Activated CD8-positive, alpha-beta memory T cell treated with anti-CD3 and anti-CD28 coated beads for 1 hour (primary cell): Measurements from ENCODE around the gene TSPAN32.

Experiments used
- DNase-seq, 2 donors: peaks; one replicate each; pipeline ENCODE4 v3.0.0-alpha.2; 2020; ENCODE audit warnings: low read depth in 1 of 2; ENCODE audit errors: extremely low read depth in 1 of 2

TSPAN32 gene, protein sequence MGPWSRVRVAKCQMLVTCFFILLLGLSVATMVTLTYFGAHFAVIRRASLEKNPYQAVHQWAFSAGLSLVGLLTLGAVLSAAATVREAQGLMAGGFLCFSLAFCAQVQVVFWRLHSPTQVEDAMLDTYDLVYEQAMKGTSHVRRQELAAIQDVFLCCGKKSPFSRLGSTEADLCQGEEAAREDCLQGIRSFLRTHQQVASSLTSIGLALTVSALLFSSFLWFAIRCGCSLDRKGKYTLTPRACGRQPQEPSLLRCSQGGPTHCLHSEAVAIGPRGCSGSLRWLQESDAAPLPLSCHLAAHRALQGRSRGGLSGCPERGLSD

DNA sequence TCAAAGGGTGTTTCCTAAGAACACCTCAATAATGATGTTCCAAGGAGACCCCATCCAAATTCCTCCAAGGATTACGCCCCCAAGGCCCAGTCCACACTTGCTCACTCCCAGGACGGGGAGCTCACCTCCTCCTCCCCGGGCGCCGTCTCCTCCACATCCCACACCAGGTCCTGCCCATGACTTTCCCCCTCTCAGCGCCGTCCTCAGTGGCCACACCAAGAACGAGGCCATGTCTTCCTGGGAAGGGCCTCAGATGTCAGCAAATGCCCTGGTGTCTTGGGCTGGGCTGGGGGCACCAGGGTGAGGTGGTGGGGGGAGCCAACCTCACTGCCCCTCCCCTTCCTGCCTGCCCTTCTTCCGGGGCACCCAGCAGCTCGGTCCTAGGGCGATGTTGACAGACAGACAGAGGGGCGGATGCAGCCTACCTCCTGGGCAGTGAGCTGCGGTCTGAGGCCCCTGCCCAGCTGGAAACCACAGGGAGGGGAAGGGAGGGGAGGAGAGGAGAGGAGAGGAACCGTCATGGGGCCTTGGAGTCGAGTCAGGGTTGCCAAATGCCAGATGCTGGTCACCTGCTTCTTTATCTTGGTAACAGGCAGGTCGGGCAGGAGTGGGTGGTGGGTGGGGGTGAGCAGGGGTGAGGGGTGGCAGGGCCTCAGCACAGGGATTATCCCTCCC, at the start of gene TSPAN32, which contains the start of gene C11orf21:
Gene TSPAN32 (plus strand): TSS at position 383 of the 675 bp plus-strand sequence. CDS start 137 bp downstream, at position 520.
Gene C11orf21 (minus strand): TSS at position 288 of the 675 bp plus-strand sequence. CDS start 110 bp downstream, at position 178.
- no peak for DNase-seq

DNA sequence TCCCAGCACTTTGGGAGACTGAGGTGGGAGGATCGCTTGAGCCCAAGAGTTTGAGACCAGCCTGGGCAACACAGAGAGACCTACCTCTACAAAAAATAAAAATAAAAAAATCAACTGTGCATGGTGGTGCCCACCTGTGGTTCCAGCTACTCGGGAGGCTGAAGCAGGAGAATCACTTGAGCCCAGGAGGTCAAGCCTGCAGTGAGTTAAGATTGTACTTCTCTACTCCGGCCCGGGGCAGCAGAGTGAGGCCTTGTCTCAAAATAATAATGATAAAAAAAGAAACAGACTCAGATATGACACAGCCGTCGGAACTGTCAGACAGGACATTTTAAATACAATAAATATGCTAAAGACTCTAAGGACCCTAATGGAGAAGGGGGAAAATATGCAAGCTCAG, 49.8 kb upstream of the TSPAN32 start:
- no peak for DNase-seq

DNA sequence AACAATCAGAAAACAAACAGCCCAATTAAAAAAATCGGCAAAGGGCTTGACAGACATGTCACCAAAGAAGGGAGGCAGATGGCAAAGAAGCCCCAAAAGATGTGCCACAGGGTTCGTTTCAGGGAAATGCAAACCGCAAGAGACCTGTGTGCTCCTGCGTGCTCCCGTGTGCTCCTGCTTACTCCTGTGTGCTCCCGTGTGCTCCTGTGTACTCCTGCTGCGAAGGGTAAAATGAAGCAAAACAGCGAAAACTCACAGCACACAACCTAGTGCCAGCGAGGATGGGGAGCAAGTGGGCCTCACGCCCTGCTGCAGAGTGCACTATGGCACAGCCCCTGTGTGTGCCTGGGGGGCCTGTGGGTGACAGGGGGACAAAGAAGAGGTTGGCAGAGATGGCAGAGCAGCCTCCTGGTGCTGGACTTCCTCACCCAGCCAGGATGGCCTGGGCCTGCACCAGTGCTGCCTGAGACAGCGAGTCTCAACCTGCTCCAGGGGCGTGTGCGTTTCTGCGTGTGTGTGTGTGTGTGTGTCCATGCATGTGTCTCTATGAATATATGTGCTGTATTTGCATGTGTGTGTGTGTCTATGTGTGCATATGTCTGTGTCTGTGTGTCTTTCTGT, 45.4 kb upstream of the TSPAN32 start:
- DNase-seq: no peak

DNA sequence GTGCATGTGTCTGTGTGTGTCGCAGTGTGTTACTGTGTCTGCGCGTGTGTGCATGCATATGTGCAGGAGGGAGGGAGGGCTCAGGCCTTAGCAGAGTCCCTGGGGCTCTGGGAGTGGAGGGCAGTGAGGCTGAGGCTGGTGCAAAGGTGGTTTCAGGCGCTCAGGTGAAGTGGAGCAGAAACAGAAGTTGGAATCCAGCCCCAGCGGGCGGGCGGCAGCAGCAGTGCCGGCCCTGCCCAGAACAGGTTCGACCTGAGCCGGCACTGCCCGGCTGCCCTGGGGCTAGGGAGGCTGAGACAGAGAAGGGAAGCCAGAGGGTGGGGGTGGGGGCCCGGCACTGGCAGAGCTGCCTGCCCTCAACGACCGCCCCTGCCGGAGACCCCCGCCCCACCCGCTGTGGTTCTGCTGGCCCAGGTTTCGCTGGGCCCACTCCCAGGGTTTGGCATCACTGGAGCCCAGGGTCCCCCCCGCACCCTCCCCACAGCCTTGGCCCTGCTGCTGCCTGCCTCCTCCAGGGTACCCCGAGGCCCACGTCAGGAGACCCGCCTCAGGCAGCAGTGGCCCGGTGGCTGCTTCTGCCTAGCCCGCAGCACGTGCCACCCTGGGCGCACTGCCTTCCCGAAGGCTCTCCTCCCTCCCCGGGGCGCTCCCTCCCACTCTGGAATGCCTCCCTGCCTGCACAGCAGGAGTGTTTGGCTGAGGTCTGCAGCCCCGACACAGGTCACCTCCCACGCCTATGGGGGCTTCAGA, 44.7 kb upstream of the TSPAN32 start:
- DNase-seq: no peak

DNA sequence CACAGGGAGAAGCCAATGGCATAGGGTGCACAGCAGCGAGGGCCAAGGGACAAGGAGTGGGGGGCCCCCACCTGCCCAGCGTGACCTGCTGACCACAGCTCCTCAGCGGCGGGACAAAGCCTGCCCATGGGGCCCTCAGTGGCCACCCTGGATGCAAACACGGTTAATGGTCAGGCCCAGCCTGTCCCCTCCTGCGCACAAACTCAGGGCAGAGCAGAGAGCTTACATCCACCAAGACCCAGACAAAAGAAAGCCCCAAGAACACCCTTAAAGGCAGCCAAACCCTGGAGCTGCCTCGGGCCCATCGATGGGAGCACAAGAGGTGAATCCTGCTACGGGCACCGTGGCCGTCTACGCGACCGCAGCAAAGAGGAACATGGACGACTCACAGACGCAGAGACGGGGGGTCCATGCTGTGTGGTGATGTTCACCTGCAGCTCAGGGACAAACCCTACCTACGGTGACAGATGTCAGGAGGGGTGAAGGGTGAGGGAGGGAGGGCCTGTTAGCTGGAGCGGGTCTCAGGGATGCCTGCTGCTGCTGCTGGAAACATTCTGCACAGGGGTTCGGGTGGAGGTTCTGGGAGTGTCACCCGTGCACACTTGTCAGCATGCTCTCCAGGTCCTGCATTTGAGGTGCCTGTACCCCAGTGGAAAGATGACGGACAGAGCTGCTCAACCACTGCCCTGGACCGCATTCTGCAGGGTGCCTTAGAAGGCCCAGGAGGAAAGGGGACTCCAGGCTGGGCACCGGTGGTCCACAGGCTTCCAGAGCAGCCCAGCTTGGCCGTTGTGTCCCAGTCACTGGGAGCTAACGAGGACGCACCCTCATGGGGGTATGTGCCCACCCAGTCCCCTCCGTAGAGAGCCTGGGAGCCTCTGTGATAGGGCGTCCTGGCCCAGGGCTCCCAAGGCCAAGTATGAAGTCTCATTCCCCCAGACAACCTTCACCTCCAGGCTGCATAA, 43.0 kb upstream of the TSPAN32 start:
- DNase-seq: no peak

DNA sequence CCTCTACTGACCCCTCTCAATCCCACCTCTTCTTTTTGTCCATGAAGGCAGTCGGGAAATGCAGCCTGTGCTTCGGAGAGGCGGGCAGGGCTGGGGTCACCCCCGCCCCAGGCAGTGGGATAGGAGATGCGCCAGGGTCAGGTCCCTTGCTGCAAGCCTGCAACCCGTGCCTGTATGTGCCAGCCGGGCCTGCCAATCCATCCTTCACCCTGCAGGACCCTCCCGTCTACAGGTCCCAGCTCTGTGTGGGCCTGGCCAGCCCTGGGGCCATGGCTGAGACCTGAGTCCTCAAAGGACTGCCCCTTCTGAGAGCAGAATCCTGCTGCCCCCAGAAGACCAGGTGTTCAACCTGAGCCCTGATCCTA, 42.4 kb upstream of the TSPAN32 start:
- DNase-seq: no peak

DNA sequence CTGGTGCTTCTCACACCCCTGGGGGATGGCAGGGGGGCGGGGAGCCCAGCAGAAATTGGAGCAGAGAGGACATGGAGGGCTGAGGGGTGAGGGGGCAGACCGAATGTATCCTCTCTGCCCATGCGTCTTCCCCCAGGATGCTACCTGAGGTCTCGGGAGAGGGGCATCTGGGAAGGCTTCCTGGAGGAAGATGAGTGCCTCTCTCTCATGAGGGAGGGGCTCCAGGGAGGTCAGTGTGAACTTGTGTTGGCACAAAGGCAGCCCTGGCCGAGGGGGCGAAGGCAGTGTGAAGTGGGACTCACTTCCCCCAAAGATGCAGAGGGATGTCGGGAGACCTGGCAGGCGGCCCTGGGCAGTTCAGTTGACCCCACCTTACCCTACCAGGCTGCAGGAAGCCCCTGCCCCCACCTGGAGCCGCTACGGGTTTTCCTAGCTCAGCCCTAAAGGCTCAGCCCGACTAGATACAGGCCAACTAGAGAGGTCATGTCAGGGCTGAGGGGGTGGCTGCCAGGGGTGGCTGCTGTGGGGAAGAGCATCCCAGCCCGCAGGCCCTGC, 41.8 kb upstream of the TSPAN32 start:
- no peak for DNase-seq

DNA sequence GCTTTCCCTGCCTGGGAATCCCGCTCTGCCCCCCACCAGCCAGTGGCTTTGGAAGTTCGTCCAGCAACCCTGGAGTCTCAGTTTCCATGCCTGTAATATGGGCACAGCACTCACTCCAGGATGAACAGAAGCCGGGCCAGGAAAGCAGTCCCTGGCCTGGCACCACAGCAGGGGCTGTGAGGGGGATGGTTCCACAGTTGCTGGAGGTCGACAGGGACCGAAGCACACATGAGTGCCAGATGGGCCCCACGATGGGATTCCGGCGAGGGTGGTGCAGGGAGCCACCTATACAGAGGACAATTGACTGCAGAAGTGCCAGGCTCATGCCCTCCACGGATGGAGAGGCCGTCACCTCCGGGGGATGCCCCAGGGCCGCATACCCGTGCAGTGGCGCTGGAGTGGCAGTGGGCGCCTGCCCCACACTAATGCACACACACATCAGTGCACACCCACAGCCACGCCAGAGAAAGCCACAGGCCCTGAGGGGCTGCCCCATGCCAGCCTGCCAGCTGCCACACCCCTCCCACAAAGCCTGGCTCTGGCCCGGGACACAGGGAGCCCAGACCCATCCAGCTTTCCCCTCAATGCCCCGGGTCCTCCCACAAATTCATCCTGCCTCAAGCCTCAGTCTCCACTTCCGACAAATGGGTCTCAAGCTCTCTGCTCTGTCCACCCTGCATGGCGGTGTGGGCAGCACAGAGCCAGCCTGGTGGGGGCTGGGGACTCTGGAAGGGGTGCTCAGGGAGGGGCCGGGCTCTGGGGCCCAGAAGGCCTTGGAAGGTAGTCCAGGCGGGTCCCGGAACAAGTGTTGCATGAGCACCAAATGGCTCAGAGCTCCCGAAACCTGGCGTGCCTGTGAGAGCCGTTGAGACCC, 41.1 kb upstream of the TSPAN32 start:
- DNase-seq: no peak

DNA sequence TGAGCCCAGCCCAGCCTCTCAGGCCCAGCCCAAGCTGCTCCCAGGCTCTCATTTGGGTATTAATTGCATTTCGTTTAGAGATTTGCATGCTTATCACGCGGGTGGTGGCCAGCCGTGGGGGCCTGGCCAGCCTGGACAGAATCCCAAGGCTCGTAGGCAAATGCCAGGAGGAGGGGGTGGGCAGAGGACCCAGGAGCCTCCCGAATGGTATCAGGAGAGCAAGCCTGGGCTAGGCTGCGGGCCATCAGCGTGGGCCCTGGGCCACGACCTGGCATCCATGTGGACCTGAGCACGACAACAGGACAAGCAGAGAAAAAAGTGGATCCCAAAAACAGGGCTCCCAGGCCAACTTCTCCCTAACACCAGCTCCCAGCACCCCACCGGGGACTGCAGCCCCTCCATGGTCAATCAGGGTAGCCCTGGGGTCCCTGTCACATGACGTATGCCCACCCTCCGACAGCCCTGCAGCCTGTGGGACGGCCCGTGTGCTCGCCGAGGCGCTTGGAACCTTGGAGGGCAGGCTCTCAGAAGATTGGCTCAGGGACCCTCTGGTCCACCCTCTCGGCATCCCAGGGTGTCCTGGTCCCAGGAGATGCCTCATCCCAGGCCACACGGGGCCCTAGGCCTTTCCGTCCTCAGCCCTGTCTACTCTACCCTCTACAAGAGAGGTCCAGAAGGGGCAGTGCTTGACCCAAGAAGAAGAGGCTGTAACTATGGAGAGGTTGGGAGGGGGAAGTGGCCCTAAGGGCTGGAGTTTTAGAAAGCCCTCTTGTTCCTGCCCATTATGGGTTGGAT, 40.2 kb upstream of the TSPAN32 start:
- DNase-seq: no peak

DNA sequence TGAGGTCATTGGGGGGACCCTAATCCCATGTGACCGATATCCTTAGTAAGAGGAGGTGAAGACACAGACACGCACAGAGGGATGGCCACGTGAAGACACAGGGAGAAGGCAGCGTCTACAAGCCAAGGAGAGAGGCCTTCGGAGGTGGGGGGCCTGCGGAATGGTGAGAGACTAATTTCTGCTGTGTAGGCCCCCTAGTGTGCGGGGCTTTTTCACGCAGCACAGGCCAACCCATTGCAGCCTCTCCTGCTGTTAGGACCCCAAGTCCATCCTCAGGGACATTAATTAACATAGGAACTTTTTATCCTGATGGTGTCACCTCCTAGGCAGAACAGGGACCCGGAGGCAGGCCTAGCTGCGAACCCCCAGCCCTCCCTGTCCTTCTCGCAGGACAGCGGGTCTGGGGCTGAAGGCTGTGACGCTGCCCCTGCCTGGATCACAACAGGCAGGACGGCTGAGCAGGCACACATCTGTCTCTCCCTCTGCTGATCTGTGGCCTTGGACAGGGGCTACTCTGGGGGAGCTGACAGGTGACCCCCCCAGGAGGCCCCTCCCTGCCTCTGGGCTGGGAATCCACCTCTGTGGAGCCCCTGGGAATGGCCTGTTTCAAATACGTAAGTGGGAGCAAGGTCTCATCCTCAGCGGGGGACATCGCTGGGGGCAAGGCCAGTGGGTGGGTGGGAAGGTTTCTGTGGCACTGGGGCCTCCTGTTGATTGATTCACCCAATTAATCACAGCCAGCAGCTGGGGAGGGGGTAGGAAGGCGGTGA, 39.3 kb upstream of the TSPAN32 start:
- no peak for DNase-seq

DNA sequence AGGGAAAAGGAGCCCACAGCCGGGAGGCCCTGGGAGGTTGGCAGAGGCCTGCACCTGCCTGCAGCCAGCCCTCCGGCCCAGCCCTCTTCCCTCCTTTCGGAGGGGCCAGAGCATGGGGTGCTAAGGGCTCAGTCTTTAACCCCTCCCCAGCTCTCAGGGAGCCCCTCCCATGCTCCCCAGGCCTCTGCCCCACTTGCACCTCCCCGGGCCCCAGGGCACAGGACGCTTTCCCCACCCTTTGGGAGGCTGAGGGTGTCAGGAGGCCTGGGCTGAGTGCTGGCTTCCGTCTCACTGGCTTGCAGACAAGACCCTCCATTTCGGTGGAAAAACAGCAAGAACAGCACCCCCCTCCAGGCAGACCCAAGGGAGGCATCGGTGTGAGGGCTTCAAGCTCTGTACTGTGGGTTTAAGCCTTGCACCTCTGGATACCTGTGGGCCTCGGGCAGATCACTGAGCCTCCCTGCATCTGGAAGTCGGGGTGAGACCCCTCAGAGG, 38.7 kb upstream of the TSPAN32 start:
- DNase-seq: no peak

DNA sequence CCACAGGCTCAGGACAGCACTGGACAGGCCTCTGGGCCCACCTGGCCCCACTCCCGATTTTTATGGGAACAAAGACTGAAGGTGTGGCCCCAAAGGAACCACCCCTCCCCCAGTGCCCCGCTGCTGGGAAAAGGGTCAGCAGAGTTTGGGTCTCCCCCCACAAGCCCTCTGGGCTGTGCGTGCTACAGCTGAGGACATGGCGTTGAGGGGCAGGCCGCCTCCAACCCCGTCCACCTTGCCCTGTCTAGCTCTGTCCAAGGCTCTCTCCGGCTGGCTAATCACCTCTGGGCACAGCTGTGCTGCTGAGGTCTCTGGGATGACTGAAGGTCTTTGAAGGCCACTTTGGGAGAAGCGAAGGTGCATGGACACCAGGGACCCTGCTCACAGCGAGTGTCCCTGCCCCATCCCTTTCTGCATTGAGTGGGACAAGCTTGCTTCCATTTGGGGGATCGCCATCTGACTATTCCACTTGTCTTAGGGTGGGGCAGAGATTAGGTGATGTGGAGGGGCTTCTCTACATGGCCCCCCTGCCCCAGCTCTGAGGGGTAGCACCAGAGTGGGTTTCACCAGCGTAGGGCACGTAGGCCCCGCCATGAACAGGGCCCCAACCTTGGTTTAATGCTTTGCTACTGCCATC, 38.0 kb upstream of the TSPAN32 start:
- no peak for DNase-seq

DNA sequence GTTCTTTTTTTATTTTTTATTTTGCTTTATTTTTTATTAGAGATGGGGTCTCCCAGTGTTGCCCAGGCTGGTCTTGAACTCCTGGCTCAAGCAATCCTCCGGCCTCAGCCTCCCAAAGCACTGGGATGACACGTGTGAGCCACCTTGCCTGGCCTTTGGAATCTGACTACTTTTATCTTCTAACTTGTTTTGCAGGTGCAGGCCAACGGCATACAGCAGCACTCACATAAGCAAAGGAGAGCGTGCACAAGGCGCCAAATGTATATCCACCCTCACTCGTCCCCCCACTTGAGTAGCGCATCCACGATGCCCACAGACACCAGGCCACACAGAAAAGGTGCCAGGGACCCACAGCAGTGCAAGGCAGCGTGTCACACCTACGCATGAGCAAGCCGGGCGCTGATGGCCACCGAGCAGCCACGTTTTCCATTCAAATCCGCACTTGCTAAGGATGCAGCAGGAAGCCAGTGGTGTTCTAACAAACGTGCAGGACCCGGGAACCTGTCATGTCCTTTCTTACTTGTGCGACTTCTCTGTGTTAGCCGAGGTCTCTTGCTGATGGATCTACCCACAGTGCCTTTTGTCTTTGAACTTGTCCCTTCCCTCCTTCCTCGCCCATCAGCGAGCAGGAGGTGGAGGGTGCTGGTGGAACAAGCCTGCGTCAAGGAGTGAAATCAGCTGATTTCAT, 37.3 kb upstream of the TSPAN32 start:
- DNase-seq: no peak

DNA sequence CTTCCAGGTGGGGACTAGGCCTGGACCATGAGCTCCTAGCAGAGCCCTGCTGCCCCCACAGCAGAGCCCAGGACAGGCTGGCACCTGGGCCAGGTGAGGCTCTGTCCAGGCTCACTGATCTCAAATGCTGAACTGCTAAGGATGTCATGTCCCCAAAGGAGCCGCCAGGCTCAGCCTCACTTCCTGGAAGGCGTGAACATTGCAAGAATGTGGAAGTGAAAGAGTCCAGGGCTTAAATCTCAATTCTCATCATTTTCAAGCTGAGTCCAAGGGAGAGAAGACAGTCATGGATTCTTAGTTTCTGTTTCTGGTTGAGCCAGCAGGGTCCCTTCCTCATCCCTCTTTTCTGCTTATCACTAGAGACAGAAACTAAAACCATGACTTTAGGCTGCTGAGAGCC, 36.4 kb upstream of the TSPAN32 start:
- no peak for DNase-seq

DNA sequence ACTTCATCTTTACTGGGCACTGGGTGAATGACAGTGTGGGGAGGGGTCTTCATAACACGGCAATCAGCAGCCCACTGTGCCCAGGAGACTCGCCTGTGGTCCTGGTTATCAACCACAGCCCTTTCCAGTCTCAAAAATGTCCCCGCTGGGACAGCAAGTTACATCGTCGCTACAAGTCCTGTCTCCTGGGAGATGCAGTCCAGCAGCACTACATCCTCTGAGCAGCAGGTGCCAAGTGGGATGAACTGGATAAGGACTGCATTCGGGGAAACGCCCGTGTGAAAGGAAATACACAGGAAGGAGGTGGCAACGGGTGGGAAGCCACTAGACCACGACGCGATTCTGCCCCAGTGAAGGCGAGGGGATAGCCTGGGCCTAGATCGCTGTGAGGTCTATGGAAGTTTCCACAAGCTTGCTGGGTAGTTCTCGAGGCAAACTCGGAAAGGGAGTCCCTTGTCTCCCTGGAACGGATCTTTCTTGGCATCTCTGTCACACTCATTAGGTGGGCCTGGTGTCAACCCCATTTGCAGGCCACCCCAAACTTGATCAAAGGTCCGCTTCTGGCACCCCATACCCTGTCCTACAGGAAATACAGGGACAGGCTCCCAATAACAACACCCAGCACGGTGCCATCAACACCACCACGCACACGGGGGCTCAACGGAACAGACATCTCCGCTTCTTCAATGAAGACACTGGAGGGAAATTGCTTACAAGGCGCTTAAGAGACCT, 35.8 kb upstream of the TSPAN32 start:
- DNase-seq: no peak
